GM04504 (cell line): Measurements from ENCODE around the gene CACNA1B.
"Not testable (repeated sequence)": the region's sequence is repeated elsewhere in the genome, so short reads cannot be mapped to it uniquely, and the experiment has no call there.

Experiments used
- DNase-seq: peaks from one replicate; pipeline ENCODE4 v3.0.0-alpha.2; 2012; ENCODE audit warnings: low read depth

Gene CACNA1B

GRCh38 chr9:138099803-138100598 lies 222.4 kb downstream of the CACNA1B start:
- no peak for DNase-seq

DNA sequence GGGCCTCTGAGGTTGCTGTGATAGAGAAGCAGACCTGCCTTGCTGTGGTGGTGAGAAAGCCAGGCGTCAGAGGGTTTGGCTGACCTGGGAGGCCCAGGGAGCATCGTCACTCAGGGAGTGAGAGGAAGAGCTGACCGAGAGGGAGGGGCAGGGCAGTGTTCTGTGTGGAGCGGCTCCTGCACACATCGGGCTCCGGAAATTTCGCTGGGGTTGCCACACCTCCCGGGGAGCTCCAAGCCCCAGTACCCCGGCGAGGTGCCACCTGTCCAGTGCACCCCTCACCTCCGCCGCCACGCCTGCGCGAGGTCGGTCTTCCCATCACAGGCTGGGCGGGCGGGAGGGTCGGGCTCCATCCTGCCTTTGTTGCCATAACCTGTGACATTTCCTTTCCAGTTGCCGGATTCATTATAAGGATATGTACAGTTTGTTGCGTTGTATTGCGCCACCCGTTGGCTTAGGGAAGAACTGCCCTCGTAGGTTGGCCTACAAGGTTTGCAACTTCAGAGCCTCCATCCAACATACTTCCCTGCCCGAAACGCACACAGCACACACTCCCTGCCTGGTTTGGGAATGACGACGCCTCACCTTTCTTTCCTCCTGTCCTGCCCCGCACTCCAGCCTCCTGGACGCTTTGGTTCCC lies 223.2 kb downstream of the CACNA1B start:
- no peak for DNase-seq

- no peak for DNase-seq
Measured at GRCh38 chr9:138101444-138102234, 224.1 kb downstream of the CACNA1B start.

- DNase-seq: no peak
Measured at GRCh38 chr9:138102246-138103051, 224.9 kb downstream of the CACNA1B start.

- DNase-seq: no peak
Measured at GRCh38 chr9:138103111-138103848, 225.7 kb downstream of the CACNA1B start.

GRCh38 chr9:138103849-138104206 lies 226.2 kb downstream of the CACNA1B start:
- DNase-seq: no peak

DNA sequence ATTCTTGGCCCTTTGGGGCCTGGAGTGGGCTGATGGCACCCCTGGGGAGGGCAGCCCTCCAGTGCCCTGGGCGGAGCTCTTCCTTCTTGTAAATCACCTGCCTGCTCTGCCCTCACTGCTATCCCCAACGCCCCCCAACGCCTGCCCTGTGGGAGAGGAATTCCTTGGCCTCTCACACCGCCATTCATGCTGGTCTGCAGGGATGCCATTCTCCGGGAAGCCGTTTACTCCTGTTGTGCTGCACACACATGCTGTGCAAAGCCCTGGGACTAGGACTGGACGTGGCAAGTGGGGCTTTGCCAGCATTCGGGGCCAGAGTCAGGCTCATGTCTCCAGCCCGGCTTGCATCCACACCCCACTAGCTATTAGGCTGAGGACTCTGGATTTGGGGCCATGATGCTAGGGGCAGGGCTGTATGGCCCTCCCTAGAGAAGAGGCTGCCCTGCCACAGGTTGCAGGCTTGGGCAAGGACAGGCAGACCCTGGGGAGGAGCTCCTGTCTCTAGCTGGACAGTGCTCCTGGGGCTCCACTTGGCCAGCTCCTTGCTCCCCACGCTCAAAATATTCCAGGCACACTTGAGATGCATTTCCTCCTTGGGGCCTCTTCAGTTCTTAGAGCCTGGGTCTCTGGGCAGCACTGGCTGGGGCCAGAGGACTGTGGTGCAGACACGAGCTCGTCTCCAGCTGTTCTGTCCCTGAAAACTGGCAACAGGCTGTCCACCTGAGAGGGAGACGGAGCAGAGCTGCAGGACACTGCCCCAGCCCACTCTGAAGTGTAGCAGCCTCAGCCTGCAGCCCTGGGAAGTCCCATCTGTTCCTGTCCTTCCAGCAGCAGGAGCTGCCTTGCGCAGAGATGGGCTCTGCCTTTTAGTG lies 226.9 kb downstream of the CACNA1B start:
- DNase-seq: no peak

GRCh38 chr9:138105123-138105415 lies 227.5 kb downstream of the CACNA1B start:
- no peak for DNase-seq

DNA sequence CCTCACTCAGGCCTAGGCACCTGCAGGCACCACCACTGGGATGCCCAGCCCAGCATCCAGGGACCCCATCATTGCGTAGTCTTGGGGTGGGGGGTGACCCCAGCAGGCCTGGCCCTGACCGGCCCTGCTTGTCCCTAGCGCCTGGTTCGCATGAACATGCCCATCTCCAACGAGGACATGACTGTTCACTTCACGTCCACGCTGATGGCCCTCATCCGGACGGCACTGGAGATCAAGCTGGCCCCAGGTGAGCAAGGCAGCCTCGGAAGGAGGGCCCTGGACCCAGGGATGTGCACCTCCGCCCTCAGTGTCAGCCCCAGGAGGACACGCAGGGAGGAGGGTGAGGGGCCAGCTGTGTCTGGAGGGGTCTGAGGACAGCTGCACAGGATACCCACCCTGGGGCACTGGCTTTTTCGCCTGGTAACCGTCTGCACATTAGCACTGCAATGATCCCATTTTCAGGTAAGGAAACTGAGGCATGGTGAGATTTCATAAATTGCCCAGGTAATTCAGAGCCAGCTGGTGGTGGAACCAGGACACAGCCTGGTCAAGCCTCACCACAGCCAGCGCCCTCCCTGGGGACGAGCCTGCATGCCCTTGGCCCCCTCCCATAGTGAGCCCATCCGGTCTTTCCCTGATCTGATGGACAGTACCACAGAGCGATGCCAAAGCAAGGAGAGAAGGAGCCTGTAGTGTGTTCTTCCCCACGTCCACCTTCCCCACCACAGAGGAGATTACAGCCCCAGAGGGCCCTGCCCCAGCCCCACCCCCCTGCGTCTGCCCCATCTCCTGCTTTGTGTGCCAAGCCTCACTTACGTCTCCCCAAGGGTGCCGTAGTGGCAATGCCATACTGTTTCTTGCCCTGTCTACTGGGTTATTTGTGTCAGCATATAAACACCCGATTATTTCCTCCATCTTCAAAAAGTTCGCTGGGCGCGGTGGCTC lies 228.3 kb downstream of the CACNA1B start:
- DNase-seq: no peak

DNA sequence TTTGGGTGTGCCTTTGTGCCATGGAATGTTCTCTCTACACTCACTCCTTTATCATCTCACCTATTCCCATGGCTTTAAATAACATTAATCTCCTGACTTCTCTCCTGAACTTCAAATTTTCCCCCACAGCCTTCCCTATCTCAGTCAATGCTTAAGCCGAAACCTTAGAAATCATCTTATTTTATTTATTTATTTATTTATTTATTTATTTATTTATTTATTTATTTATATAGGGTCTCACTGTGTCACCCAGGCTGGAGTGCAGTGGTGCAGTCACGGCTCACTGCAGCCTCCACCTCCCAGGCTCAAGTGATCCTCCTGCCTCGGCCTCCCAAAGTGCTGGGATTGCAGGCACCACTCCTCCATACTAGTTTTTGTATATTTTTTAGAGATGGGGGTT lies 229.5 kb downstream of the CACNA1B start:
- not testable (repeated sequence) for DNase-seq

DNA sequence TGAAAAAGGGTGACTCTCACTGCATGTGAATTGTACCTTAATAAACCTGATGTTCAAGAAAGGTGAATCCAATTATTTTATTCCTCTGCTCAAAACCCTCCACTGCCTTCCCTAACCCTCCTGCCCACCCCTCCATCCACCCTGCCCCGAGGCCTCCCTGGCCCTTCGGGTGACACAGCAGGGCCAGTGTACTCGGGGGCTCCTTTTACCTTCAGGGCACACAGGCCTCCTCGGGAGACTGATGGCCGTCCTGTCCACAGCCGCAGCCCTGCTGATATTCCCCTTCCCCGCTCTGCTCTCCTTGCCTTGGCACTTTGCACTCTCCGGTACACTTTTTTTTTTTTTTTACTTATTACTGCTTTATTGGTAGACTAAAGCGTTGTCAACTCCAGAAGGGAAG lies 234.0 kb downstream of the CACNA1B start:
- DNase-seq: no peak

DNA sequence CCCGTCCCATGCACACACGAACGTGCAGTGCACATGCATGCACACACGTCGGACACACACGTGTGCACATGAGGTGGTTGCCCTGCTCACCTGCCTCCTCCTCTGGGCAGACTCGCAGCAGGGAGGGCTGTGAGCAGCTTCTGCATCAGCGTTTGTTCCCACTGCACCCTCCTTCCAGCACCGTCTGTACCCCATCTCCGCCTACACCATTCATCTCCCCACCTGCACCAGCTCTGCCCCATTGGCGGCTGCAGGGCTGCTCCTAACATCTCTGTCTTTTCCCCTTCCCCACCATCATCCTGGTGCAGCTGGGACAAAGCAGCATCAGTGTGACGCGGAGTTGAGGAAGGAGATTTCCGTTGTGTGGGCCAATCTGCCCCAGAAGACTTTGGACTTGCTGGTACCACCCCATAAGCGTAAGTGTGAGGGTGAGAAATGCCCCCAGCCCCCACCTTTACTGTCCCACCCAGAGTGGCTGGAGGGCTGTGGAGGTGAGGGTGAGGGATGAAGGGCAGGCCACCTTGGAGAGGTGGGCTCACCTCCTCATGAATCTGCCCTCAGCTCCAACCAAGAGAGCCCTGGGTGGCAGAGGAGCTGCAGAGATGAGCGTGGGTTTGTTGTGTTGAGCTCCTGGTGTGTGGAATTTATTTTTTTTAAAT lies 234.6 kb downstream of the CACNA1B start:
- DNase-seq: no peak

- no peak for DNase-seq
Measured at GRCh38 chr9:138112791-138113600, 235.4 kb downstream of the CACNA1B start.

DNA sequence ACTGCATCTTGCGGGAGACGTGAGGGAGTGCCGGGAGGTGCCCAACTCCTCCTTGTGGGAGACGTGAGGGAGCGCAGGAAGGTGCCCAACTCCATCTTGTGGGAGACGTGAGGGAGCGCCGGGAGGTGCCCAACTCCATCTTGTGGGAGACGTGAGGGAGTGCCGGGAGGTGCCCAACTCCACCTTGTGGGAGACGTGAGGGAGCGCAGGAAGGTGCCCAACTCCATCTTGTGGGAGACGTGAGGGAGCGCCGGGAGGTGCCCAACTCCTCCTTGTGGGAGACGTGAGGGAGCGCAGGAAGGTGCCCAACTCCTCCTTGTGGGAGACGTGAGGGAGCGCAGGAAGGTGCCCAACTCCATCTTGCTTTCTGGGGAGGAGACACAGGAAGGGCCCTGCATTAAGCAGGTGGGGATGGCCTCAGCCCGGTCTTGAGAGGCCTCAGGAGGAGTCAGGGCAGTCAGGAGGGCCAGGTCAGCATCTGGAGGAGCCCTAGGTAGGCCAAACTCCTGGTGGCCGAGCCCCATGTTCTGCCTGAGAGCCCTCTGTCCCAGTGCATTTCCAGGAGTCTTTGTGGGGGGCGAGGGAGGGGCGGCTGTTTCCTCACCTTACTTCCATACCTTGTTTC lies 236.2 kb downstream of the CACNA1B start:
- DNase-seq: not testable (repeated sequence)

- DNase-seq: no peak
Measured at GRCh38 chr9:138114501-138115245, 237.1 kb downstream of the CACNA1B start.

DNA sequence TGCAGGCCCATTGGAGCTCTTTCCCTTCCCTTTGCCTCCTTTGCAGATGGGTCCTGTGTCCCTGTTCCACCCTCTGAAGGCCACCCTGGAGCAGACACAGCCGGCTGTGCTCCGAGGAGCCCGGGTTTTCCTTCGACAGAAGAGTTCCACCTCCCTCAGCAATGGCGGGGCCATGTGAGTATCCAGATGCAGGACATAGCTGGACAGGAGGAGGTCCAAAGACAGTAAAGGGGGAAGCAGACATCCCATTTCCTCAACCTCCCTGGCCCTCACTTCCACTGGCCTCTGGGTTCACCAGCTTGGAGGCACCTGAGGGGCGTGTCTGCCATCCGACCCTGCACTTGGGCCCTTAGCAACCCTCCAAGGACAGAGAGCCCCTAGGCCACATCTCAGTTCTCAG lies 237.9 kb downstream of the CACNA1B start:
- DNase-seq: no peak

GRCh38 chr9:138116521-138116920 lies 238.9 kb downstream of the CACNA1B start:
- no peak for DNase-seq
